AG10803 (cell line): Measurements from ENCODE around the gene MKLN1.
A peak's percentile ranks its signal among the peaks of the same experiment; 100 is the strongest.

Source experiments
- DNase-seq: peaks from one replicate; pipeline ENCODE4 v3.0.0; 2010; ENCODE audit warnings: low read depth
- H3K4me3 ChIP-seq: 2 replicates; pipeline ENCODE4 v1.5.1; 2011; ENCODE audit warnings: mild to moderate bottlenecking, low read length, control low read depth
- TF ChIP-seq, protein P1 (sequence below): conservative IDR thresholded peaks from 2 replicates; pipeline ENCODE4 v1.5.1; 2011; ENCODE audit warnings: mild to moderate bottlenecking, low read length, control low read depth, inconsistent platforms

The MKLN1 gene

DNA sequence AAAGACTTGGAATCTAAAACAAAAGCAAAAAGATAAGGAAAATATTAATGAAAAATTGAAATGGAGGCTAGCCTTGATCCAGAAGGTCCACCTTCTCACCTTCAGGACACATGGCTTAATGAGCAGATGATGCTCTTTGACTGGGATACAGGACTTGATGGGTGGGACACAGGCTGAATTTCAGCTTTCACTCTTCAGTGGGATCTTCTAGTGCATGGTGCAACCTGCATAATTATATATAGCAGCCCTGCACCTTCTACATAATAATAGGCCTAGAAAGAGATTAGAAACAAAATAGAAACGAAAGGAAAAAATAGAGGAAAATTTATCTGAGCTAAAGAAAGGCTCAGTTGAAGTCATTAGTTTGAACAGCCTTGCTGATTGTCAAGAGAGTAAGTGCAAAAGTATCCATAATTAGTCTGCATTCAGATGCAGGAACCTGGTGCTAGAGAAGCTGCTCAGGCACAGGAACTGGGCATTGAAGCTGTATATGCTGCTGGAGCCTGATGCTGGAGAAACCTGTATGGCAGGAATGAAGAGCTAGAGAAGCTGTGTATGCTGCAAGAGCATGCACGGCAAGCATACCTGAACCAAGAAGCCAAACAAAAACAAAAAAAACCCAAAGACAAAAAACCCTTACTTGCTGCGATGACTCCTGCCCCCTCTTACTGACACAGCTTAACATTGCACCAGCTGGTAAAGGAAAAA lies 19.4 kb downstream of the MKLN1 start:
- H3K4me3 ChIP-seq = no peak overlapping the region
- no peak for DNase-seq
- TF ChIP-seq, protein P1, sequence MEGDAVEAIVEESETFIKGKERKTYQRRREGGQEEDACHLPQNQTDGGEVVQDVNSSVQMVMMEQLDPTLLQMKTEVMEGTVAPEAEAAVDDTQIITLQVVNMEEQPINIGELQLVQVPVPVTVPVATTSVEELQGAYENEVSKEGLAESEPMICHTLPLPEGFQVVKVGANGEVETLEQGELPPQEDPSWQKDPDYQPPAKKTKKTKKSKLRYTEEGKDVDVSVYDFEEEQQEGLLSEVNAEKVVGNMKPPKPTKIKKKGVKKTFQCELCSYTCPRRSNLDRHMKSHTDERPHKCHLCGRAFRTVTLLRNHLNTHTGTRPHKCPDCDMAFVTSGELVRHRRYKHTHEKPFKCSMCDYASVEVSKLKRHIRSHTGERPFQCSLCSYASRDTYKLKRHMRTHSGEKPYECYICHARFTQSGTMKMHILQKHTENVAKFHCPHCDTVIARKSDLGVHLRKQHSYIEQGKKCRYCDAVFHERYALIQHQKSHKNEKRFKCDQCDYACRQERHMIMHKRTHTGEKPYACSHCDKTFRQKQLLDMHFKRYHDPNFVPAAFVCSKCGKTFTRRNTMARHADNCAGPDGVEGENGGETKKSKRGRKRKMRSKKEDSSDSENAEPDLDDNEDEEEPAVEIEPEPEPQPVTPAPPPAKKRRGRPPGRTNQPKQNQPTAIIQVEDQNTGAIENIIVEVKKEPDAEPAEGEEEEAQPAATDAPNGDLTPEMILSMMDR = no peak

DNA sequence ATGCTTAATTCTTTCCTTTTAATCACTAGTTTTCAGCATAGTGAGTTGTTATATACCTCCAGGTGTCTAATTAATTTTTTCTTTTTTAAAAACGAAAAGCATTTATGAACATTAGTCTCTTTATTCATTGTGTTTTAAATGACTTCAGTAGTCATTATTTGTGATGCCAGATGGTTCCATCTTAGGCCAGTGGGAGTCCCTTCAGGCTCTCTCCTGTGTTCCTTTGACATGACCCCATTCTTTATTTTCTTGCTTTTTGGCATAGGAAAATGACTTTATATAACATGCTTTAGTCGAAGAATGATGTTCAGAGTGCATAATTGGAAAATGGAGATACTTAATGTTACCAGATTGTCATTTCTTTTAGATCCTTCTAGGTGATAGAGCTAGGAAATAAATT lies 24.4 kb downstream of the MKLN1 start:
- DNase-seq = no peak
- no peak overlapping the region for H3K4me3 ChIP-seq
- TF ChIP-seq, protein P1 = no peak

DNA sequence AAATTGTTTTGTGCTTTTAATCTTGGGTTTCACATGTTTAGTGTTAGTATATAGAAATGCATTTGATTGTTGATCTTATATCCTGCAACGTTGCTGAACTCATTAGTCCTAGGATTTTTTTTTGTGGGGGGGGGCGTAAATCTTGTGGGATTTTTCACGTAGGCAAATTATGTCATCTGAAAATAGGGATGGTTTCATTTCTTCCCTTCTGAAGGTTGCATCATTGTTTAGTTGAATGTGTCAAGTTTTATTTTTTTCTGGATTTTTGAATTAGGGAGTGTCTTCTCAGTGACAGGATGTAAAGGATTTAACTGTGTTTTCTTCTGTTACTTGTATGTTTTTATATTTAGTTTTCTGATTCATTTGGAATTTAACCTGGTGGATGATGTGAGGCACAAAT lies 26.7 kb downstream of the MKLN1 start:
- TF ChIP-seq, protein P1 = no peak
- DNase-seq = peak; percentile 20
- H3K4me3 ChIP-seq = no peak overlapping the region

- no peak overlapping the region for H3K4me3 ChIP-seq
- TF ChIP-seq, protein P1 = no peak
- no peak for DNase-seq
Observed at GRCh38 chr7:131355917-131356777, 28.5 kb downstream of the MKLN1 start.

GRCh38 chr7:131357282-131357880 lies 29.7 kb downstream of the MKLN1 start:
- TF ChIP-seq, protein P1 = no peak
- no peak for DNase-seq
- no peak overlapping the region for H3K4me3 ChIP-seq

DNA sequence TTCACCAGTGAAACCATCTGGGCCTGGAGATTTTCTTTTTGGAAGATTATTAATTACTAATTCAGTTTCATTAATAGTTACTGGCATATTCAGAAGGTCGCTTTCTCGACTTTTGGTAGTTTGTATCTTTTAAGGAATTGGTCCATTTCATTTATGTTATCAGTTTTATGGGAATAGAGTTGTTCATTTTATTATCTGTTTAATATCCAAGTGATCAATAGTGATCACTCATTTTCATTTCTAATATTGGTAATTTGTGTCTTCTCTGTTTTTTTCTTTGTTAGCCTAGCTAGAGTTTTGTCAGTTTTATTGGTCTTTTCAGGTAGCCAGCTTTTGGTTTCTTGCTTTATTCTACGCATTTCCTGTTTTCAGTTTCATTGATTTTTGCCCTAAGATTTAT lies 31.0 kb downstream of the MKLN1 start:
- TF ChIP-seq, protein P1 = no peak
- DNase-seq = no peak
- H3K4me3 ChIP-seq = no peak overlapping the region
